GM18526 (cell line): ENCODE measurements around the gene KRT4.

Experiments
- POLR2A ChIP-seq: IDR thresholded peaks from 3 replicates; pipeline ENCODE4 v1.6.1; 2011; ENCODE audit not compliant: insufficient read length; ENCODE audit errors: extremely low read depth

Gene KRT4

GRCh38 chr12:52813885-52814709 is at the start of gene KRT4:
Gene KRT4, minus strand, starts transcription at chr12:52814116. Its CDS starts 58 bp downstream, at chr12:52814058.
- no peak for TF ChIP-seq POLR2A

DNA sequence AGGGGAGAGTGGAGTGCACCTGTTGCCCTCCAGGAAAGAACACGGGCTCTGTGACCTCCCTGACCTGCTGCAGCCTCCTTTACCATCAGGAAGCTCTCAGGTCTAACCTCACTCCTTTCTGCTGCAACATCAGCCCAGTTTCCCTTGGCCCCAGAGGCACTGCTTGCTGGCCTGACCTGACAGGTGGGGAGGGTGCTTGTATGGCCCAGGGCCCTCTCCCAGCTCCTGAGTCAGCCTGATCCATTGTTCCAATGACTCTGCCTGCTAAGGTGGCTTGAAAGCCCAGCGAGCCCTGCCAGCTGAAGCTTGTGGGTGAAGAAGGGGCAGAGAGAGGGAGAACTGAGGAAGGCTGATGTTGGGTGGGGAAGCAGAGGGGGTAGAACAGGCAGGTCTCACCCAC is 48.1 kb upstream of the KRT4 start:
- no peak for TF ChIP-seq POLR2A

DNA sequence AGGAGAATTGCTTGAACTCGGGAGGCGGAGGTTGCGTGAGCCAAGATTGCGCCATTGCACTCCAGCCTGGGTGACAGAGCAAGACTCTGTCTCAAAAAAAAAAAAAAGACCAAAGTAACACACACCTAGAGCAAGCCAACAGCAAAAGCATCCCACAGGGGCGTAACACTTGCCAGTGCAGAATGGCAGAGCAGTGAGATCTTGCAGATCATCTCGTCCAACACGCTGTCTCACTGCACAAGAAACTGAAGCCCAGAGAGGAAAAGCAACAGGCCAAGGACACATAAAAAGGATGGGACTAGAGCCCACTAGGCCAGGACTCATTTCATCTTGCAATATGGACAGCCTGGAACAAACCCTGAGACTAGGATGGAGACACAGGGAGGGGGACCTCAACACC is 47.6 kb upstream of the KRT4 start:
- TF ChIP-seq POLR2A: no peak

DNA sequence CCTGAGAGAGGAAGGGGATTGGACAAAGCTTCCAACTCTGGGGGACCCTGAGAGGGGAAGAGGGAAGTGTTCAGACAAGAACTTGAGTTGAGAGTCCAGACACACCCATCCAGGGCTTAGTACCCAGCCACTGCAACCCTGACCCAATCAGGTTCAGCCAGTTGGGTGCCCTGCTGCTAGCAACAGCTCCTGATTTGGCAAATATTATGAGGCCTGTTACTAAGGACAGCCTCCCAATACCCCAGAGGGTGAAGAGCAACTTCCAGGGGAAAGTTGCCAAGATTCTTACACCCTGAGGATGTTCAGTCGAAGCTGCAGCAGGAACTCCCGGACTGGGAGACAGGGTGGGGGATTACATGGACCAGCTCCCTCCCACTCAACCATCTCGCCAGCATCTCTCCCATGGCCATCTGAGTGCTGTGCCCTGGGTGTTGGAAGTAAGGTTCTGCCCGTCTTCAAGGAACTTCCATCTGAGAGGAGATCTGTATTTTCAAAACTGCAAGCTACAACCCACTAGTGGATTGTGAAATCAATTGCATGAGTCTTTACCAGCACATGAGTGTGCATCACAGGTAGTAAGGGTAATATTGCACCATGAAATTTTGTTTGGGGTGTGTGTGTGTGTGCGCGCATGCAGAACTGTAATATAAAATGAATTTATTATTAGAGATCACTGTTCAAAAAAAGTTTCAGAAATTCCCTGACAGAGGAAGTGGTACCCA is 46.3 kb upstream of the KRT4 start:
- TF ChIP-seq POLR2A: no peak

GRCh38 chr12:52857500-52857899 is 43.6 kb upstream of the KRT4 start:
- no peak for TF ChIP-seq POLR2A

DNA sequence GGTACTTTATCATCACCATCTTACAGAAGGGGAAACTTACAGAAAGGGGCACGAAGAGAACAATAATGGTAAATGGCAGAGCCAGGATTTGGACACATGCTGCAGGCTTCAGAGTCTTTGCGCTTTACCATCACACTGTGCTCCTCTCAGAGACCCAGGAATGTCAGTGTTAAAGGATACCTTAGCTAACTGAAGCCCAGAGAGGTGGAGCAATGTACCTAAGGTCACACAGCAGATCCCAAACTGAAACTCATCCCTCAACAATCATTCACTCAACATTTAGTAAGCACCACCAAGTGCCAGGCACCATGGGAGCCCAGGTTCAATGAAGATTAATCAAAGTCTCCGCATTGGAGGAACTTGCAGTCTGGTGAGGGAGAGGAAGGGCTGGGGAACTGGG is 42.9 kb upstream of the KRT4 start:
- TF ChIP-seq POLR2A: no peak

DNA sequence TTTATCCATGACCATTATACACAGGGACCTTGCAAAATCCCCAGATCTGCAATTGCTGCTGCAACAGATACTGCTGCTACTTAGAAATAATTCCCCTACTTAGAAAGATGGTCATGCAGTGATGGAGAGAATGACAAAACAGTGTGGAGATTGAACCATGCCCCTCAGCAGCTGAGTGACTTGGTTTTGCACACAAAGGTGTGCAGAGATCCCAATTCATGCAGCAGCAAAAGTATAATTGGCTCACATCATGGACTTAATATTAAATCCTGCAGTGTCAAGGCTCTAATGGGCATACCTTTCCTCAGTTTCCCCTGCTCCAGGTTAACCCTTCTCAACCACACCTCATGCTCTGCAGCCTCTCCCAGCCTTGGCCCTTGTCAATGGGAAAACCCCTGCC is 37.9 kb upstream of the KRT4 start:
- no peak for TF ChIP-seq POLR2A

DNA sequence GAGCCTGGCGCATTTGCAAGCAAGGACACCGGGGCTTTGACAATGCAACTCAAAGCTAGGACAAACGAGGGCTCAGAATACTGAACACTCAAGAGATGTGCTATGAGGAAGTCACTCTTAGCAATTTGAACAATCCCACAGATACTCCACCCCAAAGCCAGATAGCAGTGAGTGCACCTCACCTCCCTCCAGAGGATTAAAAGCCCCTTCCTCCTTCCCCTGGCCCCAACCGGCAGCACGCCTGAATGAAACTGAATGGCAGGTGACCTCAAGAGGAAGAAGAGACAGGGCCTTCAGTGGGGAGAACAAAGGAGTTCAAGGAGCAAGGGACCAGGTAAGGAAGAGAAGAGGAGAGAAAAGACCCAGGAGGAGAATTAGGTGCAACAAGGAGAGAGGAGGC is 36.8 kb upstream of the KRT4 start:
- TF ChIP-seq POLR2A: no peak

- TF ChIP-seq POLR2A: no peak
These were observed 35.6 kb upstream of the KRT4 start for GRCh38 chr12:52849511-52849910.

DNA sequence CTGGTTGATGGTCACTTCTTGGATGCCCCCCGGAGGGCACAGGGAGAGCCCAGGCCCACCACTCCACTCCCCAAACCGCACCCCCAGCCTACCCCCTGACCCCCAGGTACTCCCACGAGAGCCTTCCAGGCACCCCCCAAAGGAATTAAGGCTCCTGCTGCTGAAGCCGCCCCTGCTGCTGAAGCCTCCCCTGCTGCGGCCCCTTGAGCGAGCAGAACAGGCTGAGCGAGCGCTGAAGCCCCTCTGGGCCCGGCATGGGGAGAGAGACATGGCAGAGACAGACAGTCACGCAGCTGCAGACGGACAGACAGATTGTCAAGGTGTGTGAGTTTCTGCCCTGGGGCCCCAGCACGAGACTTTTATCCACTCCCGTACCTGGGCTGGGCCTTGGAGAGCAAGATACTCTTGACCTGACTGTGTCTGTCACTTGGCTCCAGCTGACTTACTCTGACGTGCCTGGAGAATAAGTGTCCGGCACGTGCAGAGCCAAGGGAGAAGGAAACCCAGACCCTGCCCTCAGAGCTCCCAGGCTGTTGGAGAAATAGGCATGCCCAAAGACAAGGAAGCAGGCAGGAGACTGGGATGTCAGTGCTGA is 34.8 kb upstream of the KRT4 start, which contains the start of gene KRT78:
Gene KRT78, minus strand, starts transcription at position 334 of the 595 bp plus-strand sequence. Its CDS starts 64 bp downstream, at position 270.
- TF ChIP-seq POLR2A: no peak

DNA sequence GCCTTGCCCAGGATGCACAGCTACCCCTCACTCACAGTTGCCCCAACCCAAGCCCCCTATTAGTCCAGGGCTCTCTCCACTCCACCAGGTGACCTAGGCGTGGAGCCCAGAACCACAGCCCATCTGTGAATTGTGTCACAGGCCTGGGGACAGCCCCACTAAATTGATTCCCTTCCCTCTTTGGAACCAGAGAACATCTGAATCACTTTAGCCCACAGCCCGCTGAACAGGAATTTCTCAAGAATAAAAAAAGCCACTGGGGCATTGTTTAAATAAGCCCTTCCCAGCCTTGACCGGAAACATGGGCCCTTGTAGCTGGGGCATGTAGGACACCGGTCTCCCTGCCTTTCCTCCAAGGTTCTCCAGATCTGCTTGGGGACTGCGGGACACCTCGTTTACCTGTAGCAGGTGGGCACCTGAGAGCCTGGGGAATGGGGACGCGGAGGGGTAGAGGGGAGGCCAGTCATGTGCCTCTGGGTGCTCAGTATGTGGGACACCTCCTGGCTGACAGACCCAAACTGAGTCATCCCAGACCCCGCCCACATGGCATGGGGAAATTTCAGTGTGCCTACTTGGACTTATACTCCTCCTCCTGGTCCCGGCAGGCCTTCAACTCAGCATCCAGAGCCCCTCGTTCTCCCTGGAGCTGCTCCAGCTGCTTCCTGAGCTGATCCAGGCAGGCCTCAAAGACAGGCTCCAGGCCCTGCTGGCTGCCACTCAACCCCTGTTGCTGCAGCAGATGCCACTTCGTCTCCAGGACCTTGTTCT is 33.6 kb upstream of the KRT4 start:
- no peak for TF ChIP-seq POLR2A

DNA sequence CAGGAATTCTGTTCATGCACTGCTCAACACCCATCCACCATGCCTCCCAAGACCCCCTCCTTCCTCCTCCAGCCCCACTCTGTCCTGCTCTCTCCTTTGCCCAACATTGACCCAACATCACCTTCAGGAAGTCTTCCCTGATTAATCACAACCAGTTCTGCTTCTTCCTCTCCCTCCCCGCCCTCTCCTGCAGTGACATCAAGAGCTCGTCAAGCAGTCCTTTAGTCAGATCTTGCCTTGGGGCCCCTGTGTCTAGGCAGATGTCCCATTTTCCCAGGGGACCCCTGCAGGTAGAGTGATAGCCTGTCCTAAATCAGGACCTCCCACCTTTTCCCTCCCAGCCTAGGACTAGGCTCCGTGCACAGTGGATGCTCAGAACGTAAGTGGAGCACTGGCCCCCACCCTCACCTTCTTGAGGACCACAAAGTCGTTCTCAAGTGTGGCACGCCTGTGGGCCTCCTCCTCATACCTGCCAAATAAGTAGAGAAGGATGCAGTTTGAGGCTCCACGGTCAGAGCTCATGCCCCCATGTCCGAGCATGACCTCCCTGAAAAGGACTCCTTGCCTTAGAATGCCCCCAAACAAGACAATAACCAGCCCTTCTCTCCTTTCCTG is 32.5 kb upstream of the KRT4 start:
- TF ChIP-seq POLR2A: no peak

DNA sequence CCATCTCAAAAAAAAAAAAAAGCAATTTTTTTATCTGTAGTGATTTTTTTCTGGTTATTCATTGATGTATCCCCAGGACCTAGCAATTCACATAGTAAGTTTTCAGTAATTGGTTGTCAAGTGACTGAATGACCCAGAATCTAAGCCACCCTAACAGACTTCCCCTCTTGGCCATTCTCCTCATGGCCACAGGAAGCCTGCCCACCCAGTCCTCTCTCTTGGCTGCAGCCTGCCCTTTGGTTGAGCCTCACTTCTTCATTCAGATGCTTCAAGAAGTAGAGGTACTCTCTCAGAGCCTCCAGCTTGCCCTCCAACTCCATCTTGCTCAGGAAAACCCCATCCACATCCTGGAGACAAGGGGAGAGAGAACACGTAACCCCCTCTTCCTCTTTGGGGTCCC is 32.0 kb upstream of the KRT4 start:
- no peak for TF ChIP-seq POLR2A

- no peak for TF ChIP-seq POLR2A
These were observed 30.5 kb upstream of the KRT4 start for GRCh38 chr12:52844386-52844785.

- TF ChIP-seq POLR2A: no peak
These were observed 25.7 kb upstream of the KRT4 start for GRCh38 chr12:52839436-52840105.
